Astrocyte (in vitro differentiated cells and primary cell): ENCODE results near the gene SOX5.

Experiments used
- EZH2 ChIP-seq: IDR thresholded peaks from 2 replicates; pipeline ENCODE4 v1.6.1; 2012; ENCODE audit warnings: mild to moderate bottlenecking, low read length, inconsistent platforms; ENCODE audit not compliant: insufficient read depth
- TF ChIP-seq, protein P1 (sequence below): IDR thresholded peaks from 2 replicates; pipeline ENCODE4 v1.5.1; 2011; ENCODE audit warnings: low read depth, mild to moderate bottlenecking, inconsistent platforms, low read length, moderate library complexity; ENCODE audit not compliant: insufficient read depth

GRCh38 chr12:23731493-23731892 is 218.0 kb downstream of the SOX5 start:
- TF ChIP-seq, protein P1, sequence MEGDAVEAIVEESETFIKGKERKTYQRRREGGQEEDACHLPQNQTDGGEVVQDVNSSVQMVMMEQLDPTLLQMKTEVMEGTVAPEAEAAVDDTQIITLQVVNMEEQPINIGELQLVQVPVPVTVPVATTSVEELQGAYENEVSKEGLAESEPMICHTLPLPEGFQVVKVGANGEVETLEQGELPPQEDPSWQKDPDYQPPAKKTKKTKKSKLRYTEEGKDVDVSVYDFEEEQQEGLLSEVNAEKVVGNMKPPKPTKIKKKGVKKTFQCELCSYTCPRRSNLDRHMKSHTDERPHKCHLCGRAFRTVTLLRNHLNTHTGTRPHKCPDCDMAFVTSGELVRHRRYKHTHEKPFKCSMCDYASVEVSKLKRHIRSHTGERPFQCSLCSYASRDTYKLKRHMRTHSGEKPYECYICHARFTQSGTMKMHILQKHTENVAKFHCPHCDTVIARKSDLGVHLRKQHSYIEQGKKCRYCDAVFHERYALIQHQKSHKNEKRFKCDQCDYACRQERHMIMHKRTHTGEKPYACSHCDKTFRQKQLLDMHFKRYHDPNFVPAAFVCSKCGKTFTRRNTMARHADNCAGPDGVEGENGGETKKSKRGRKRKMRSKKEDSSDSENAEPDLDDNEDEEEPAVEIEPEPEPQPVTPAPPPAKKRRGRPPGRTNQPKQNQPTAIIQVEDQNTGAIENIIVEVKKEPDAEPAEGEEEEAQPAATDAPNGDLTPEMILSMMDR: no peak
- TF ChIP-seq EZH2: no peak
